ENCODE results near the gene HS1BP3.

HS1BP3 gene

DNA sequence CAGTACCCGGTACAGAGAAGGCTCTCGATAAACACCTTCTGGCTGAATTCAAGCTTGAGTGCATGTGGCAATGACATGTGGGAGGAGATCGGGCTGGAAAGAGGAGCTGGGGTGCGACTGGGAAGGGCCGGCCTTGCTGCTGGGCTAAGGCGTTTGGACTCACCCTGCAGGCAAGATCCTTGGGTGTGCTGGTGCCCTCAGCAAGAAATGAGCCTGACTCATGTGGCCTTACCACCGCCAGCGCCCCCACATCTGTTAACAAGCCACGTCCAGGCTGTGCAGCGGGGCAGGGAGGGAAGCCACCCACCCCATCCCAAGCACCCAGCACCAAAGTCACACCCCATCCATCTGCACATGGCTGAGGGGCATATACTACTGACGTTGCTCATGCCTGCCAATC, 1.3 kb downstream of the HS1BP3 start:
- TF ChIP-seq, protein P1, sequence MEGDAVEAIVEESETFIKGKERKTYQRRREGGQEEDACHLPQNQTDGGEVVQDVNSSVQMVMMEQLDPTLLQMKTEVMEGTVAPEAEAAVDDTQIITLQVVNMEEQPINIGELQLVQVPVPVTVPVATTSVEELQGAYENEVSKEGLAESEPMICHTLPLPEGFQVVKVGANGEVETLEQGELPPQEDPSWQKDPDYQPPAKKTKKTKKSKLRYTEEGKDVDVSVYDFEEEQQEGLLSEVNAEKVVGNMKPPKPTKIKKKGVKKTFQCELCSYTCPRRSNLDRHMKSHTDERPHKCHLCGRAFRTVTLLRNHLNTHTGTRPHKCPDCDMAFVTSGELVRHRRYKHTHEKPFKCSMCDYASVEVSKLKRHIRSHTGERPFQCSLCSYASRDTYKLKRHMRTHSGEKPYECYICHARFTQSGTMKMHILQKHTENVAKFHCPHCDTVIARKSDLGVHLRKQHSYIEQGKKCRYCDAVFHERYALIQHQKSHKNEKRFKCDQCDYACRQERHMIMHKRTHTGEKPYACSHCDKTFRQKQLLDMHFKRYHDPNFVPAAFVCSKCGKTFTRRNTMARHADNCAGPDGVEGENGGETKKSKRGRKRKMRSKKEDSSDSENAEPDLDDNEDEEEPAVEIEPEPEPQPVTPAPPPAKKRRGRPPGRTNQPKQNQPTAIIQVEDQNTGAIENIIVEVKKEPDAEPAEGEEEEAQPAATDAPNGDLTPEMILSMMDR (IDR thresholded peaks at IDR 0.05; ENCODE audit: low read depth, low read length) = no peak
- no peak for DNase-seq (ENCODE audit: low read depth in 2 of 2)
- H3K4me3 ChIP-seq (replicated peaks in 1 of 2; ENCODE audit: low read depth in 2 of 2, low read length in 2 of 2) = peak overlapping the region in 1 of 2 donors; percentile 95

- TF ChIP-seq, protein P1 (IDR thresholded peaks at IDR 0.05; ENCODE audit: low read depth, low read length) = no peak
- no peak overlapping the region for H3K4me3 ChIP-seq (replicated peaks in 1 of 2; ENCODE audit: low read depth in 2 of 2, low read length in 2 of 2)
- no peak for DNase-seq (ENCODE audit: low read depth in 2 of 2)
These were observed 2.1 kb downstream of the HS1BP3 start for GRCh38 chr2:20648831-20649230.

DNA sequence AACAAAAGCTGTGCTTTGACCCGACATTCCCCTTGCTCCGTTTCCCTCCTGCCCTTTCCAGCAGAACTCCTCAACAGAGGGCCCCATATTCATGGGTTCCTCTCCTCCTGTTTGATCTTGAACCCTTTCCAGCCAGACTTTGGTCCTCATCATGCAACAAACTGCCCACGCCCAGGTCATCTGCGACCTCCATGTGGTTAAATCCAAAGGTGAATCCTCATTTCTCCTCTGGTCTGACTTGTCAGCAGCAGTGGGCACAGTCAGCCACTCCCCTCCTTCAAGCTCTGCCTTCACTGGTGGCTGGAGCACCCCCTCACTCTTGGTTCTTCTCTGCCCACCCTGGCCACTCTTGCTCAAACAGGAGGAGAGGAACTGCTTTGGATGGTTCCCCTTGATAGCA, 2.7 kb downstream of the HS1BP3 start:
- DNase-seq (ENCODE audit: low read depth in 2 of 2) = no peak
- TF ChIP-seq, protein P1 (IDR thresholded peaks at IDR 0.05; ENCODE audit: low read depth, low read length) = no peak
- H3K4me3 ChIP-seq (replicated peaks in 1 of 2; ENCODE audit: low read depth in 2 of 2, low read length in 2 of 2) = no peak overlapping the region

DNA sequence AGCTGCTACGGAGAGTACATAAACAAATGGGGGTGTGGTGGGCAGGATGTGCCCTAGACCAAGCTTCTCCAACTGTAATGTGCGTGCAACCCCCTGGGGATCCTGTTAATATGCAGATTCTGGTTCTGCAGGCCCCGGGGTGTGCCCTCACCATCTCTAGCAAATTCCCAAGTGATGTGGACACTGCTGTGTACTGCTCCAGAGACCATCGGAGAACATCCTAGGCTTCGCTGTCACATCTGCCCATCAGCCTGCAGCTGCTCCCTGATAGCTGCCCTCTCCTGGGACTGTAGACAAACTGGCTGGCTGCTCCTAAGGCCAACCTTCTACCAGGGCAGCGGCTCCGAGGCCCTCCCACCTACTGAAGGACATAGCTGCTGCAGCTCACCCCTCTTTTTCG, 3.2 kb downstream of the HS1BP3 start:
- TF ChIP-seq, protein P1 (IDR thresholded peaks at IDR 0.05; ENCODE audit: low read depth, low read length) = no peak
- DNase-seq (ENCODE audit: low read depth in 2 of 2) = no peak
- no peak overlapping the region for H3K4me3 ChIP-seq (replicated peaks in 1 of 2; ENCODE audit: low read depth in 2 of 2, low read length in 2 of 2)

- no peak overlapping the region for H3K4me3 ChIP-seq (replicated peaks in 1 of 2; ENCODE audit: low read depth in 2 of 2, low read length in 2 of 2)
- DNase-seq (ENCODE audit: low read depth in 2 of 2) = no peak
- TF ChIP-seq, protein P1 (IDR thresholded peaks at IDR 0.05; ENCODE audit: low read depth, low read length) = no peak
These were observed 3.7 kb downstream of the HS1BP3 start for GRCh38 chr2:20647211-20647610.

DNA sequence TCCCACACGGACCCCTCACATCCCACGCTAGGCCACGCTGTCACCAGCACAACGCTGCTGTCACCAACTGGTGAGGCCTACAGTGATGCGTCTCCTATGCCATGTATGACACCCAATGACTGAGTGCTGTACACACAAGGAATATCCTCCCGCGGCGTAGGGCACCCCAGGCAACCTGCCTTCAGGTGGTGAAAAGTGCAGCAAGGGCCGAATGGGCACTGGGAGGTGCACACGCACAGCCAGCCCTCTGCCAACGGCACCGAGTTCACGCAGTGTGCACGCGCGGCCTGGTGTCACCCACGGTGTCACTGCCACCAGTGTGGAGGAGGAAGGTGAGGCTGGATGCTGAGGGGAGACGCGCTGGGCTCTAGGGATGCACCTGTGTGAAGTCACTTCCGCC, 4.5 kb downstream of the HS1BP3 start:
- no peak overlapping the region for H3K4me3 ChIP-seq (replicated peaks in 1 of 2; ENCODE audit: low read depth in 2 of 2, low read length in 2 of 2)
- TF ChIP-seq, protein P1 (IDR thresholded peaks at IDR 0.05; ENCODE audit: low read depth, low read length) = no peak
- DNase-seq (ENCODE audit: low read depth in 2 of 2) = no peak

DNA sequence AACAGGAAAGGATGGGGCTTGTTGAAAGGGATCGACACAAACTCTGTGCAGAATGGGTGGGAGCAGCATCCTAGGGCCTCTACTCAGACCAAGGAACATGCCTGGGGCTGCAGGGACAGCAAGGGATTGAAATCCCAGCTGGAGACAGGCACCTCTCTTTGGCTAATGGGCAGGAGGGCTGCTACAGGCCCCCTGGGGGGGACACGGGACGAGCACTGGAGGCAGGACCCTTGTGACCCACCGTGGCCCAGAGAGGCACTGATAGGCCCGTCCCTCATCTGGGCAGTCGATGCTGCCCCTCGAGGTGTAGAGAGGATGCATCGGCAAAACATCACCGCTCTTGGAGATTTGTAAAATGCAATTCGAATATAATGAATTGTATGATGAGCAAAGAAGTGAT, 5.1 kb downstream of the HS1BP3 start:
- H3K4me3 ChIP-seq (replicated peaks in 1 of 2; ENCODE audit: low read depth in 2 of 2, low read length in 2 of 2) = no peak overlapping the region
- TF ChIP-seq, protein P1 (IDR thresholded peaks at IDR 0.05; ENCODE audit: low read depth, low read length) = no peak
- DNase-seq (ENCODE audit: low read depth in 2 of 2) = no peak

Data from cardiac fibroblast (primary cell).